ENCODE measurements around the gene PLP2.

- TF ChIP-seq REST (IDR thresholded peaks at IDR 0.05; ENCODE audit: insufficient read depth in 1 of 2, low read depth in 2 of 2, low read length in 1 of 2) (no peak), CTCF (IDR thresholded peaks at IDR 0.05) (no peak)
These were observed 50.2 kb downstream of the PLP2 start for GRCh38 chrX:49221868-49222267.

All from Panc1 (cell line).